H54 (cell line): ENCODE data around the gene AUTS2.

Experiments used
- DNase-seq: peaks from one replicate; pipeline ENCODE4 v3.0.0; 2011; ENCODE audit warnings: low spot score, mixed read lengths; ENCODE audit not compliant: insufficient read length
- FAIRE-seq: peaks from 3 replicates; lab custom pipeline; 2011; peaks lifted over from hg19 to GRCh38; lab: Jason Lieb, UNC
- POLR2A ChIP-seq: IDR thresholded peaks from 2 replicates; pipeline ENCODE4 v1.6.1; 2011; ENCODE audit warnings: low read depth, mild to moderate bottlenecking, low read length

The AUTS2 gene

GRCh38 chr7:70477036-70478010 lies 879.0 kb downstream of the AUTS2 start:
- DNase-seq = peak; percentile 7
- no peak for FAIRE-seq
- TF ChIP-seq POLR2A = no peak

GRCh38 chr7:70479153-70480021 lies 881.1 kb downstream of the AUTS2 start:
- no peak for TF ChIP-seq POLR2A
- FAIRE-seq (no peak), DNase-seq (no peak)

- no peak for FAIRE-seq
- DNase-seq = peak; percentile 15
- no peak for TF ChIP-seq POLR2A
Observed at GRCh38 chr7:70480927-70481569, 882.8 kb downstream of the AUTS2 start.

GRCh38 chr7:70481570-70482123 lies 883.4 kb downstream of the AUTS2 start:
- FAIRE-seq = no peak
- no peak for TF ChIP-seq POLR2A
- DNase-seq = no peak

- DNase-seq (no peak), FAIRE-seq (no peak)
- TF ChIP-seq POLR2A = no peak
Observed at GRCh38 chr7:70484255-70484654, 886.0 kb downstream of the AUTS2 start.

GRCh38 chr7:70486977-70487376 lies 888.7 kb downstream of the AUTS2 start:
- FAIRE-seq (no peak), DNase-seq (no peak)
- TF ChIP-seq POLR2A = no peak

- DNase-seq (no peak), FAIRE-seq (no peak)
- no peak for TF ChIP-seq POLR2A
Observed at GRCh38 chr7:70487428-70487827, 889.2 kb downstream of the AUTS2 start.

- DNase-seq (no peak), FAIRE-seq (no peak)
- TF ChIP-seq POLR2A = no peak
Observed at GRCh38 chr7:70487886-70488285, 889.6 kb downstream of the AUTS2 start.

- FAIRE-seq = no peak
- TF ChIP-seq POLR2A = no peak
- DNase-seq = no peak
Observed at GRCh38 chr7:70489813-70490212, 891.5 kb downstream of the AUTS2 start.

GRCh38 chr7:70492625-70493024 lies 894.4 kb downstream of the AUTS2 start:
- no peak for TF ChIP-seq POLR2A
- DNase-seq (no peak), FAIRE-seq (no peak)

- FAIRE-seq (no peak), DNase-seq (no peak)
- no peak for TF ChIP-seq POLR2A
Observed at GRCh38 chr7:70494225-70495032, 896.2 kb downstream of the AUTS2 start.

GRCh38 chr7:70495033-70495376 lies 896.7 kb downstream of the AUTS2 start:
- no peak for TF ChIP-seq POLR2A
- DNase-seq (no peak), FAIRE-seq (no peak)

- FAIRE-seq = no peak
- no peak for TF ChIP-seq POLR2A
Observed at GRCh38 chr7:70497793-70498192, 899.5 kb downstream of the AUTS2 start.

More at GRCh38 chr7:70497793-70498192, 899.5 kb downstream of the AUTS2 start:
- no peak for DNase-seq
